Peyer's patch (tissue), 4 donors: ENCODE results near the gene LIMCH1. TPM values are rescaled to one million over a fixed set of nuclear protein-coding genes. Genes with fewer than 3 reads are reported as not detected.

ENCODE experiments used
- DNase-seq, 3 donors: peaks; one replicate each; pipeline ENCODE4 v3.0.0-alpha.2; 2017 to 2019
- H3K27ac ChIP-seq, 4 donors: fragments of 200-600 bp; sonication (generic); one replicate each; pipeline ENCODE4 v1.5.1; 2016 to 2019
- H3K27me3 ChIP-seq, 2 donors: fragments of 200-600 bp; sonication (generic); one replicate each; pipeline ENCODE4 v1.5.1; 2019
- H3K36me3 ChIP-seq, 3 donors: fragments of 200-600 bp; sonication (generic); one replicate each; pipeline ENCODE4 v1.5.1; 2016 to 2019
- H3K4me1 ChIP-seq, 4 donors: fragments of 200-600 bp; sonication (generic); one replicate each; pipeline ENCODE4 v1.5.1; 2016 to 2019
- H3K4me3 ChIP-seq, 4 donors: fragments of 200-600 bp; sonication (generic); 1 replicate in 3 of 4; 2 replicates in 1 of 4; pipeline ENCODE4 v1.5.1; 2016 to 2019; ENCODE audit warnings: mild to moderate bottlenecking in 1 of 4
- H3K9me3 ChIP-seq, 4 donors: fragments of 200-600 bp; sonication (generic); one replicate each; pipeline ENCODE4 v1.5.1; 2016 to 2019; ENCODE audit warnings: mild to moderate bottlenecking in 1 of 4
- CTCF ChIP-seq, 6 experiments: fragments of 450-650 bp in 4 of 6; fragments of 200-600 bp in 2 of 6; sonication (generic) in 1 of 6; IDR thresholded peaks; one replicate each; pipeline ENCODE4 v1.5.1; 2017 to 2019; ENCODE audit warnings: antibody characterized with exemption in 6 of 6, mild to moderate bottlenecking in 3 of 6, moderate library complexity in 1 of 6
- POLR2A ChIP-seq, 2 donors: fragments of 450-650 bp; IDR thresholded peaks; one replicate each; pipeline ENCODE4 v1.5.1; 2017; ENCODE audit warnings: antibody characterized with exemption in 2 of 2, mild to moderate bottlenecking in 2 of 2, moderate library complexity in 2 of 2
- total RNA-seq, 4 donors: library from RNA; depleted of rRNA; stranded (reverse); fragments of >200 nt; gene quantifications; one replicate each; pipeline ENCODE4 v1.1.0, GENCODE V29; 2016

The LIMCH1 gene
- total RNA-seq, 4 donors from 2014 or later: 11.1 to 56.9 (median 20.4) TPM

- Histone ChIP-seq H3K27me3 (no peaks in the 10 kb centered on the region), H3K27ac (no peak overlapping the region), H3K9me3 (no peaks in the 10 kb centered on the region), H3K4me3 (no peak overlapping the region), H3K4me1 (no peaks in the 10 kb centered on the region), H3K36me3 (no peaks in the 10 kb centered on the region)
- DNase-seq: no peak
- TF ChIP-seq CTCF (IDR thresholded peaks at IDR 0.05) (no peak), POLR2A (IDR thresholded peaks at IDR 0.05) (no peak)
Observed at GRCh38 chr4:41514169-41514568, 23.8 kb upstream of the LIMCH1 start.

- H3K9me3 ChIP-seq: no peaks in the 10 kb centered on the region
- no peak for DNase-seq
- H3K27me3 ChIP-seq: no peaks in the 10 kb centered on the region
- no peak for TF ChIP-seq POLR2A (IDR thresholded peaks at IDR 0.05)
- TF ChIP-seq CTCF (IDR thresholded peaks at IDR 0.05): no peak
- no peak overlapping the region for H3K27ac ChIP-seq
- H3K4me1 ChIP-seq: no peaks in the 10 kb centered on the region
- no peaks in the 10 kb centered on the region for H3K36me3 ChIP-seq
- H3K4me3 ChIP-seq: no peak overlapping the region
Observed at GRCh38 chr4:41514766-41515481, 23.0 kb upstream of the LIMCH1 start.

DNA sequence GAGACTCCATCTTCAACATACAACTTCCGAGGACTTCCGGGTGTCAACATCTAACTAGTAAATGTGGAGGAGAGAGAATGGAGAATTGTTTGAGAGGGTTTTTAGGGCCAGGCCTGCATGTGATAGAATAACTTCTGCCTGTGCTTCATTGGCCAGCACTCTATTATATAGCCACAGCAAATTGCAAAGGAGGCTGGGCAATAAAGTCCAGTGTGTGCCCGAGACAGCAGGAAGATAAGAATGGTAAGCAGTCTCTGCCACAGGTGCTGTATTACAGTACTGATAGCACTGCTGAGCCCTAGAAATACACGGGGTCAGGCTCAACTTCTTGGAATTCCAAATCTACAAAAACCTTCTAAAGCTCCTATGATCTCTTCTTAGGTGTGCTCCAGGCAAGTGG, 20.8 kb upstream of the LIMCH1 start:
- Histone ChIP-seq H3K9me3 (no peaks in the 10 kb centered on the region), H3K36me3 (no peaks in the 10 kb centered on the region), H3K4me1 (no peaks in the 10 kb centered on the region), H3K27ac (no peak overlapping the region), H3K27me3 (no peaks in the 10 kb centered on the region), H3K4me3 (no peak overlapping the region)
- DNase-seq: no peak
- no peak for TF ChIP-seq CTCF (IDR thresholded peaks at IDR 0.05)
- no peak for TF ChIP-seq POLR2A (IDR thresholded peaks at IDR 0.05)

GRCh38 chr4:41517747-41518146, 20.2 kb upstream of the LIMCH1 start:
- Histone ChIP-seq H3K36me3 (no peaks in the 10 kb centered on the region), H3K4me3 (no peak overlapping the region), H3K4me1 (no peaks in the 10 kb centered on the region), H3K9me3 (no peaks in the 10 kb centered on the region), H3K27ac (no peak overlapping the region), H3K27me3 (no peaks in the 10 kb centered on the region)
- TF ChIP-seq CTCF (IDR thresholded peaks at IDR 0.05): no peak
- no peak for TF ChIP-seq POLR2A (IDR thresholded peaks at IDR 0.05)
- DNase-seq: no peak

- no peak for TF ChIP-seq POLR2A (IDR thresholded peaks at IDR 0.05)
- no peak for TF ChIP-seq CTCF (IDR thresholded peaks at IDR 0.05)
- H3K4me1 ChIP-seq: no peaks in the 10 kb centered on the region
- H3K27me3 ChIP-seq: no peaks in the 10 kb centered on the region
- H3K9me3 ChIP-seq: no peaks in the 10 kb centered on the region
- no peaks in the 10 kb centered on the region for H3K36me3 ChIP-seq
- DNase-seq: no peak
- H3K4me3 ChIP-seq: no peak overlapping the region
- H3K27ac ChIP-seq: no peak overlapping the region
Observed at GRCh38 chr4:41524425-41524824, 13.5 kb upstream of the LIMCH1 start.

GRCh38 chr4:41525129-41525528, 12.8 kb upstream of the LIMCH1 start:
- H3K4me3 ChIP-seq: no peak overlapping the region
- no peaks in the 10 kb centered on the region for H3K27me3 ChIP-seq
- no peak overlapping the region for H3K27ac ChIP-seq
- H3K4me1 ChIP-seq: no peaks in the 10 kb centered on the region
- no peak for TF ChIP-seq CTCF (IDR thresholded peaks at IDR 0.05)
- DNase-seq: no peak
- H3K9me3 ChIP-seq: no peaks in the 10 kb centered on the region
- H3K36me3 ChIP-seq: no peaks in the 10 kb centered on the region
